NCI-H2227 treated with DMSO at 0.1 percent for 48 hours (cell line): ENCODE results near the gene SORL1.
A peak's percentile ranks its signal among the peaks of the same experiment; 100 is the strongest.

Experiments
- DNase-seq: peaks from one replicate; lab custom pipeline; 2025; lab: John Stamatoyannopoulos, UW

SORL1 gene

DNA sequence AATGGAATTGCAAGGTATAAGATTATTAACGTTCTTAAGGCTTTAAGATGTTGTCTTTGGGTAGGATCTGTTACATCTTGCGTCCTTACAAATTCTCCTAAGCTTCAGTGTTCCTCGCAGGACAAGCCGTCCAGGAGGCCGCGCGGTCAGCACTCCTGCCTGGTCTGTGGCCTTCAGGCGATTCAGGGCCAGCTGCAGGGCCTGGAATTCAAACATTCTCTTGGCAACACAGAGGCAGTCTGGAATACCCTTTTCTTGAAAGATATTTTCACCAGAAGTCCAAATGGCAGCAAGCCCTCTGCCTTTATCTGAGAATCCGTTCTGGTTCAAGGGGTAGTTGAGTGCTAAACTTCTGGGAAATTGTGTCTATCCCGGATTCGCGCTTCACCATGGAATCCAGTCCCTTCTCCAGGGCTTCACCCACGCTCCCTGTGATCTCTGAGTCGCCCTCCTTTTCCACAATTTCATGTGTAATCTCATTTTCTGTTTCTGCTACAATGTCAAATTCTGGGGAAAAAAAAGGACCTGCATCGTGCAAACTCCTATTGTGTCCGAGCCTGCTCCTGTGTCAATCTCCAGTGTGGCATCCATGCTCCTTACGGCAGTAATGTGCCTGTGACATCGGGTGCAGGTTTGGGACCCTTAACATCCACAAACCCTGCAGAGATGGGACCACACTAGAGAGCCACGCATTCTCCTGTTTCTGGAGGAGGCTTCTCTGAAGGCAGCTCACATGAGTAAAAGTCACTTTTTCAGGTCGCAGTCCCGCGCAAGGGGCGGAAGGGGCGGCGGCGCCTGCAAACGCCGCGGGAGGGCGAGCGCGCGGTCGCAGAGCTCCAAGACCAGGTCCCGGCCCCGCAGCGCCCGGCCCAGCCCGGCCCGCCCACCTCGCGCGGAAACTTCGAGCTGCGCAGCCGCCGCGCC, 25.4 kb upstream of the SORL1 start:
- peak; percentile 8 for DNase-seq

DNA sequence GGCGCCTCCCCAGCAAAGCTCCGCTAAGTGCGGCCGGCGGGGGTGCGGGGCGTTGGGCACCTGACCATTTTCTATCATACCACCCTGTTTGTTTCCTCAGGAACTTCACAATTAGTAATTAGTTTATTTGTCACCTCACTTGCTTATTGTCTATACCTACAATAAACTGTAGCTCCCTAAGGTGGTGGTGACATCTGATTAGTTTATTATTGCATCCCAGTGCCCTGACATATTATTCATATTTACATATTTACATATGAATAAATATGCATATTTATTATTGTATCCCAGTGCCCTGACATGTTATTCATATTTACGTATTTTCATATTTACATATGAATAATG, 24.7 kb upstream of the SORL1 start:
- DNase-seq, result no peak

DNA sequence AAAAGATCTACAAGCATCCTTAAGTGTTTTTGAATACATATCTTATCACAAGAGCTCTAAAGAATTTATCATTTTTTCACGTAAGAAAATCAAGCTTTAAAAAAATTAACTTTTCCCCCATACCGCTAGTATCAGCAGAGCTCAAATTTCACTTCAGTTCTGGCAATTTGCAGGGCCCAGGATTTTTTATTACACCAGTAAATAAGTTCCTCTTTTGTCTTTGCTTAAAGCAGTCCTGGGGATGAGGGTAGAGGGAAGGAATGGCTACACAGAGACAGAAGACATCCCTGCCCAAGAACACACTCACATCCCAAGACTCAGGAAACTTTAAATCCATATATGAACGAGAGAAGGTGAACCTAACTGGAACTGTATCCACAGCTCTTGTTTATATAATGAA, 22.6 kb upstream of the SORL1 start:
- DNase-seq, result no peak

DNA sequence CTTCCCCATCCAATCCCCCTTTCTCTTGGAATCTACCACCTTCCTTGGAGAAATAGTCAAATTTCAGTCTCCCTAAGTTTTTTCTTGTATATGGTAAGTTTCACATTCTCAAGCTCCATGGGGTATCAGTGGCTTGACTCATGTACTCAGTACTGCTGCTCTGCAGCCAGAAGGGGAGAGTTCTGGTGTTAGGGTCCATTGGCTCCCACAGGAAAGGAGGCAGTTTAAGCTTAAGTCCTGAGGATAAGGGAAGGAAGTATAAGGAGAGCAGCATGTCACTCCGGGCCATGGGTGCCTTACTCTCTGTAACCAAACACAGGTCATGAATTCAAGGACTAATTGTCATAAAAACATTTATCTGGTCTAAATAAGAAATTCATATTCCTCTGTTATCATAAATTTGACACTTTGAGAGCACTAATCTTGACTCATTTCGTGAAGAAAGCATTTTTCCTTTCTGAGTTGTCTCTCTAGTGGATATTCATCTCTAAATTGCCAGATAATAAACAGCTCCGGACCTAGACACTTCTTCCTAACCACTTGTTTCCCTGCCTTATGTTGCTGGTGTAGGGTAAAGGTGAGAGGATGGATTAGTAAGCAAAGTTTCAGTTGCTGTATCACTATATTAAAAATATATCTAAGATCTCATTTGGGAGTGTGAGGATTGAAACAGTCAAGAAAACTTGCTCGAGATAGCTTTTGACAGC, 20.1 kb upstream of the SORL1 start:
- no peak for DNase-seq

DNA sequence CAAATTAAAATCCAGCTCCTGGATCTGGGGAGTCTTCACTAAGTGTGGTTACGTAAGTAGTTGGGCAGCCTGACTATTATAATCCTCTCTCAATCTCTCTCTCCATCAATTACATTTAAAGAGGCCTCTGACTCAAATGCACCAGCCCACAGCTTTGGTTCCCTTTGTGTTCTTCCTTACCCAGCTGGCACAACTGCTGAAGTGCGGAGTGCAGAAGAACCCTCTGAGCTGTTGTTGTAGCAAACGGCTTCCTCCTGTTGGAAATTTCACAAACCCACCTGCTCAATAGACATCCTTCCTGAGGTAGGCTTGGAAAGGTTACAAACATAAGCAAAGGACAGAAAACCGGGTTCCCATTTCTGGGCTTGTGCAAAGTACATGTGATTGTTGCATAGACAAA, 17.0 kb upstream of the SORL1 start:
- DNase-seq, result no peak

DNA sequence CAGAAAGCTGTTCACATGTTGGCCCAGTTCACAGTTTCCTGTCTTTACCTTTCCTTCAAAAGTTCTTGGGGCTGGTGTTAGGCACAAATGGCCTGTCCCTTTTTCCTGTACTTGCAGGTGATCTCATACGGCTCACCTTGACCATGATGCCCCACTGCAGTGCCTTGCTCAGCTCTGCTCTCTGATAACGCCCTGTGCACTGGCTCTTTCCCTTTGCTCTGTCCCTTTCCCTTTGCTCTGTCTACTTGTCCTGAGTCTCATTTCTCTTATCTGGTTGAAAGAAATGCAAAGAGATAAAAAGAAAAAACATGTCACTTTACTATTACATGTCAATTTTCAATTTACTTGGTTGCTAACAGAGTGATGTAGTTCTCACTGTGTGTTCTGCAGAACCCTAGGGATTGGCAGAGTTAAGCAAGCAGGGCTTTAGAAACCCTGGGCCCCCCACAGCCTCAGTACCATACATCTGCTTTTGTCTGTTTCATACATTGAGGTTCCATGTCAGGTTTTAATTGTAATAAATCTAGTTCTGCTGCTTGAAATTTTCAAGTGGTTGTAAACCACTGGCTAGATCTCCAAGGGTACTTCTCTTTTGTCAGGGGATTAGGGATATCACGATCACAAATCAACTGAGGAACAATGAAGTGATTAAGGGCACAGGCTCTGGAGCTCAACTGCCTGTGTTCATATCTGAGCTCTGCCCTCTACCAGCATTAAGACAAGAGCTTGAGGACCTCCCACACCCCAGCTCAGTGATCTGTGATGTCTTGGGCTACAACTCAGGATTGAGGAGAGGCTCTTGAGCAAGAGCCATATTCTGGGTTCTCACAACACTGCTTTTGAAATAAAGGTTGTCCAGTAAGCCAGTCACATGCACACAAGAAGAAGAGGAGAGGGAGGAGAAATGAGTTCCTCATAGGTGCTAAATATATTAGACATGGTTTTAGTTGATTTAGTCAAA, 16.3 kb upstream of the SORL1 start:
- no peak for DNase-seq

DNA sequence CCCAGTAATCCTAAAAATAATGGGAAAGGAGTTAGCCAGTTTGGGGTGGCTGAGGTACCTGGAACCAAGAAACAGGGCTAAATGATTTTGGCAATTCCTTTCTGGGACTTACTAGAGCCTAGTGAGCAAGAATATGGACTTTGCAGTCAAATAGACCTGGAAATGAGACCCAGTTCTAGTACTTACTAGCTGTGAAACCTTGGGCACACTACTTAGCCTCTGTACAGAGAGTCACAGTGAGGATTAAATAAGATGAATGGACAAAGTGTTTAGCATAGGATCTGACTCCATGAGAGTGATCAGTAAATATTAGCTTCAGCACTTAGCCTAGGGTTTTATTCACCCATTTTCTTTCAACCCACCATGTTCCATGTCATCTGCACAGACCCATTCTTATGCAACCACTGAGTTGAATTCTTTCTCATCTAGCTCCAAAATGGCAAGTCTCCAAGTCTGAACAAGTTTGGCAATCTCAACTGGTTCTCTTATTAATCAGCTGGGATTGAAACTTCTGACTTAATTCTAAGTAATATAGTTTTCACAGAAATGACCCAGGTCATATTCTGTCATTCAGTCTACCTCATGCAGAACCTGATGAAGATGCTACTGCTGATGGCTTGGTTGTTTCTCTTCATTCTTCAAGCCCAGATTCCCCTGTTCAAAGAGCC, 15.0 kb upstream of the SORL1 start:
- DNase-seq, result no peak

DNA sequence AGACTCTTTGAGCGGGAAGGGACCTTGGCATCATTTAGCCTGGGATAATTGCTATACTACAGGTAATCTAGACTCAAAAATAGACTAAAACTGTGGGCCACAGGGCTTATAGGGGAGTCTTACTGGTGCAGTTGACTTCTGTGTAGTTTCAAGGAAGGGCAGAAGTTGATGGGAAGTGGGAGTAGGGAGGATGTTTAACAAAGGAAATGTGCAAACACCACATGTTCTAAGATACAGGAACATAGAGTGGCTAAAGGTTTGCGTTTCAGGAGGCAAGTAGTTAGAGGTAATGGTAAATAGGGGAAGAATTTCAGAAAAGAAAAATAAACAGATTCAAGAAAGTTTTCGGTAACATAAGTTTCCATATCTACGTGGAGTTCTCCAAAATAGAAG, 14.4 kb upstream of the SORL1 start:
- DNase-seq, result no peak

DNA sequence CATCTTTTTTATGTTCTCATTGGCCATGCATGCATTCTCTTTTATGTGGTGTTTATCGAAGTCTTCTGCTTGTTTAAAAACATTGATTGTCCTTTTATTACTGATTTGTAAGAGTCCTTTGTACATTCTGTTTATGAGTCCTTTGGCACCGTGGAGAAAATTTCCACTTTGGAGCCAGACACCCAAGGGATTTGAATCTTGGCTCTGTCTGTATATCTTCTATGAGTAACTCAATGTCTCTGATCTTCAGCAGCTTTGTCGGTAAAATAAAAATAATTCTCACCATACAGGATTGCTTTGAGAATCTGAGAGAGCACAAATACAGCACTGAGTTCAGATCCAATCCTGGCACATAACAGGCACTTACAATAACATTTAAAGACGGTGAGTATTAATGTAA, 12.8 kb upstream of the SORL1 start:
- DNase-seq, result no peak

DNA sequence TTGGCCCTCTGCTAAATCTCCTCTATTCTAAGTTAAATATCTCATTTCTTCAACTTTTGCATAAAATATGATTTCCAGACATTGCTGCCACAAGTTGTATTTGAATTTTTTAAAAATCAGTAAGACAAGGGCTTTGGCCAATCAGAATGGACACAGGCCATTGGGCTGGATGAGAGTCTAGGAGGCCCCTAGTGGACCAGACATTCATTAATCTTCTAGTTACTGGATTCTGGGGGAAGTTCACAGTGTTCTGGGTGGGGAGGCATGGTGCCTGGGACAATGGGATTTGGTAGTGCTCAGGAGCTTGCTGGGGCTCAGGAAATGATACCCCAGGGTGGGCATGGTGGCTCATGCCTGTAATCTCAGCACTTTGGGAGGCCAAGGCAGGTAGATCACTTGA, 12.4 kb upstream of the SORL1 start:
- no peak for DNase-seq

DNA sequence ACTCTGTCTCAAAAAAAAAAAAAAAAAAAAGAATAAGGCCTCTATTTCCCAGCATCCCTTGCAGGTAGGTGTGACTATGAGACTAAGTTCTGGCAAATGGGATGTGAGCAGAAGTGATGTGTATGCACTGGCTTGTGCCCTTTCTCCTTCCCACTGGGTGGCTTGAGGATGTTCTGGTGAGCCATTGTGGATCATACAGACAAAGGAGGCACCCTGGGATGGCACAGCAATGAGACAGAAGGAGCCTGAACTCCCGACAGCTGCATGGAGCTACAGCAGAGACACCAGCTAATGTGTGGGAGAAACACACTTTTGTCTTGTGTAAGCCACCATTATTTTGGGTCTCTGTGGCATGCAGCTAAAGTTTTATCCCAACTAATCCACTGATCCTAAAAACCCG, 10.6 kb upstream of the SORL1 start:
- DNase-seq, result no peak

DNA sequence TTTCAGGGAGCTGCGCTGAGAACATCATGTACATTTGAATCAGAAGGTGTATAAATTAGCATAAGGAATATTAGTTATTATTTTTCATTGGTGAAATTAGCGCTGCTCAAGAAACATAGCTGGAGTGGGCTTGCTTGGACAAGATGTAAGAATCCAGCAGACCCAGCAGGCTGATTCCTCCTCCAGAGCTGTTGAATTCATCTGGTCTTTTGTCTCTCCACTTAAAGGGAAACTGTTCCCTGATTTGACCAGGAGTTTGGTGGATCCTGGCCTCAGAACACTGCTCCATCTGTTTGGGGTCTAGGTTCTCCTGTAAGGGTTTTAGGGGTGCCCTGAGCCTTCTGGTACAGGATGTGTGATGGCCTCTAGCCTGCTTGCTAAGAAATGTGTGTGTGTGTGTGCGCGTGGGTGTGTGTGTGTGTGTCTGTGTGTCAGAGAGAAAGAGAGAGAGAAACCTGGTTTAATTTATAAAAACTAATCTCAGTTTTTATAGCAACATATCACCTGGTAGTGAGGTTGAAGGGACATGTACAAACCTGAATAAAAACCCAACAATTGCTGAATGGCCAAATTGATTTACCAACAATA, 8.3 kb upstream of the SORL1 start:
- DNase-seq, result no peak

DNA sequence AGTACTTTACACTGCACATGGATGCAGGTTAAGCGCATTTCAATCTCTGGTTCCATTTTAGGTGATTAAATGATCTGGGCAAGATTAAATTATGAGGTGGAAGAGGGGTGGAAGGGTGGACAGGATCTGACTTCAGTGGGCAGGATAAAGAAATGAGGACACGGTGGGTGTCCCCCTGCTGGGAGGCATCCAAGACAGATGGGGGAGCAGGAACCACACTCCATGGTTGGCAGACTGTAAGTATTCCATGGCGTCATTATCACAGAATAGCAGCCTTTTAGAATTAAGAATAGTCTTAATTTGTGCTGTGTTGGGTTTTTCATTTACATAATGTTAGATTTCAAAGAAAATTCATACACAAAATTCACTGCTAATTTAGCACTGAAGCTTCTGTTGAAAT, 7.6 kb upstream of the SORL1 start:
- DNase-seq, result no peak

DNA sequence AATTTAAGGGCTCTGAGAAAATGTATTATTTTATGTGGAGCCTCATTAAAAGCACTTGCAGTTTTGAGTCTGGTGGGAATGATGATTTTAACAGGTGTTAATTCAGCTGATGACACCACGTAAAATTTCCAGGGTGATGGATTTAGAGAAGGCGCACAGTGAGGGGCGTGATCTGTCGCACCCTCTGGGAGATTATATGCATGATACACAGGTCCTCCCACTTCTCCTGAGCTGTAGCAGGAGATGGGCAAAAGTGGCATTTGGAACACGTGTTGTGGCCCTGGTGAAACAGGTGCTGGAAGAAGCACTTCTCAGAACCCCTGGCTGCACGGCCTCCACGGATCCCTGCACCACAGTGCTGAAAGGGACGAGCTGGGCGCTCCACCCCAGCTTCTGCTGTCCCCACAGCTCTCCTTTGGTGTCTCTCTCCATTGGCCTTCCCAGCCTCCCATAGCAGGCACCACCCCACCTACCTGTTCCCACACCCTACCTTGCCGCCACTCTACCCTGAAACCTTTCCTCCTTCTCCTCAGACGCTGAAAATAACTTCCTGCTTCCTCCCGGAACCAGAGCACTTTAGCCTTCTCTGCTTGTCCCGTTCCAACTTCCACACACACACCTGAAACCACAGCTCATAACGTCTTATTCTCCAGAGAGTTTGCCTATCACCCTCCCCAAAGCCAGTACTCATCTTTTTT, 6.9 kb upstream of the SORL1 start:
- no peak for DNase-seq

DNA sequence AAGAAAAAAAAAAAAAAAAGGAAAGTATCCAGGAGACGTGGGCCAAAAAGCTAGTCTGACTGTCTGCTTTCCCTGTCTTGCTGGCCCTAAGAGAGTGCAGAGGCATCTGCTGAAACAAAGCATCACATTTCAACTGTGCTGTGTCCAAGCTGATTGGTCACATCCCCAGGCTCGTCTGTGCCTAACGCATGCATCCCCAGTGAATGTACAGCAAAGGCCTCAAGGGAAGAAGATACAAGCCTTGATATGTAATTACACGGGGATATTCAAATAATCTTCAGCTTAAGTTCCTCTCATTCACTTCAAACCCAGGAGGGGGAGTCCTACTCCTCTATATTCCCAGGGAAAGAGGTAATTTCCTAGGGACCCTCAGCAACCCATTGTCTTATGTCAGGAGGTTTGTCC, 5.4 kb upstream of the SORL1 start:
- DNase-seq, result no peak

DNA sequence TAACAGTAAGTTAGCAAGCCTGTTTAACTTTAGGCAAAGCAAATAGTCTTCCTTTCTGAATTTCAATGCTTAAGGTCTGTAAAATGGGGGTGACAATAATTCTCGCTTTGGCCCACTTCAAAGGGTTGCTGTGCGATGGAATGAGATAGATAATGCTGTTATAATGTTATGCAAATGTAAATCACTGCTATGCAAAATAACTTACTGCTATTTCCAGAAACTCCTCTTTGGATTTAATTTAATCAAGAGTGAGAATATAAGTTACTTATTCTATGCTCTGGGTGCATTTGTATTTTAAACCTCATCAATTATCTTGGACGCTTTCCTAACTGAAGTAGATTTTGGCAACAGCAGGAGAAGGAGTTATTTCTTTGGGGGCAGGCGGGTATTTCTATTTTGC, 4.1 kb upstream of the SORL1 start:
- no peak for DNase-seq

DNA sequence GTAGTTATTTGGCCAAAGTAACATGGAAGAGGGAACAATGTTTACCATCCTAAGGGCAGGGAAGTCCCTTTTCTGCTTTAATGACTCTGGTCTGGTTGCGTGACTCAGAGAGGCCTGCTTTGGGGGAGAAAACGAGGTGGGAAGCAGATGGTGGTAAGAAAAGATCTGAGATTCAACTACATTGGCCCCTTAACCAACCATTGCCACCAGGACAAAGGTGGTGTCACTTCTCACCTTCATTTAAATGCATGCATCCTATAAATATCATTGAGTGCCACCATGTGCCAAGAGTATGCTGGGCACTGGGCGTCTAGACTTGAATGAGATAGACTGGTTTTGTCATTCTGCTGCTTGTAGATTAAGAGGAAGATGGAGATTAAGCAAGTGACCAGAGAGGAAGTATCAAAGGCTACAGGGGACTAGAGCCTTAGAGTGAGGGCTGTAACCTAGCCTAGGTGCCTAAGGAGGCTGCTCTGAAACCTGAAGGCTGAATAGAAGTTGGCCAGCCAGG, 3.6 kb upstream of the SORL1 start:
- DNase-seq, result no peak

DNA sequence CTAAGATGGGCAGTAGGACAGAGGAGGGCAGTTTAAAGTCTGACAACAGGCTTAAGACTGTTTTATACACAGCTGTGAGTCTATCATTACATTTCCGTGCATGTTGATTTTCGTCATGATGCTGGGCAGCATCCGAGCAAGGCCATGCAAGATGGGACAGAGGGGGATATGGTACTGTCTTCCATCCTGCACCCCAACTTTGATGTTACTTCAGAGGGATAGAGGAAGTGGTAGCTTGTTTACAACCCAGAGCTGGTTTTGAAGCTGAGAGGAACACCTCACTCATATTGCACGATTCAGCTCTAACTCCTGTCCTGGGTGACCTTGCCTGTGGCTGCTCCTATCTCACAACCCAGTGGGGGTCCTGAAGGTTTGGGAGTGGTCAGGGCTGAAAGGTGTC, 3.0 kb upstream of the SORL1 start:
- no peak for DNase-seq

DNA sequence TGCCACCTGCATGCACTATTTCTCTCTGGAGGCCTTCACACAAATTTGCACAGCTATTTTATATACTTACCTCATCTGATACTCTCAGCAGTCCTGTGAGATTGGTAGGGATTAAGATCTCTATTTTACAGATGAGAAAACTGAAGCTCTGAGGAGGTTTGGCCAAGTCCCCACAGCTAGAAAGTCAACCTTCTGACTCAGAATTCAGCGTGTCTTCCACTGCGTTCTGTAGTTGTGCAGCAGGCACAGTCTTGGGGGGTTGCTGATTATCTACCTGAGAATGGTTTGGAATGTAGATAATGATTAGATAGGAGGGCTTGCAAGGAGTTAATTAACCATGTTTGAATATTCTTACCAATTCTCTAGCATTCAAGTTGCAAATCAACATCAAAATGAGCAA, 2.5 kb upstream of the SORL1 start:
- no peak for DNase-seq

DNA sequence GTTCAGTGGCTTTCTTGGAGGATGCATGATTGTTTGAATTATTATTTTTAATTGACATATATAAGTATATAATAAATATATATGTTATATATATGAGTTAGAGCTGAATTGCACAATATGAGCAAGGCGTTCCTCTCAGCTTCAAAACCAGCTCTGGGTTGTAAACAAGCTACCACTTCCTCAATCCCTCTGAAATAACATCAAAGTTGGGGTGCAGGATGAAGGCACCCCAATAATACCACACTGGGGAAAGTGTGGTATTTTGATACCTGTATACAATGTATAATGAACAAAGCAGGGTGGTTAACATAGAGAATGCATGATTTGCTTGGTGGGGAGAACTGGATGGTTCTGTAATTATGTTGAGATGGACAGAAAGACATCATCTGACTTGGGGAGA, 1.7 kb upstream of the SORL1 start:
- DNase-seq, result no peak
